ENCODE data around the gene NPAS2.

The NPAS2 gene

DNA sequence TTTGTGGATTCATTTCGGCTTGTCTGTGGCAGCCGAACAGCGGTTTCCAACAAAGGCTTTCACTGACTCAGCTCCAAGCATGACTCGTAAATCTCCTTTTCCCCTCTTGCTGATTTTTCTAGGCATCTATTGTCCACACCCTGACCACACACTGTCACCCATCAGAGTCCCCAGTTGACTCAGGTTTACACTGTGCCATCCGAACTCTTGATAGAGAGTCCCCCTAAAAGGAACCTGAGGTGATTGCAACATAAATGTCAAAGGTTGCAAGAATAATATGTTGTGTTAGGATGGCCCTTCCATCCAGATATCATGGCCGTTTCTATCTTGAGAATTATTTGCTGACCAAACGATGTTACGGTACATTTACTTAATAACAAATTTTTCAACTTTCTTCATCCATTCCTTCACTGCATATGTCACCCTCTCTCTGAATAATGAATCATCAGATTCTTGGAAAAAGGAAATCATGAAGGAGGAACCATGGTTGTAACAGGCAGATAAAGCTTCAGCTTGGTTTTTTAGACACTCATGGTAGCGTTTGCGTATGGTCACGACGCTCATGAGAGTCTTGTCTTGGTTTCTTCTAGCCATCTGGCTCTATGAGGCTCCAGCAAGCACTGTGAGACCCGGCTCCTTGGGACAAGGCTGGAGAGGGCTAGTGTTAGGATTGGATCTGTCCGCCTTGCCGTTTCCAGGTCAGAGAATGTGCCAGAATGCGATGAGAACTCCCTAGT, 72.1 kb downstream of the NPAS2 start:
- peak; percentile 86 for DNase-seq (ENCODE audit: low read depth)

GRCh38 chr2:100893392-100894104, 73.6 kb downstream of the NPAS2 start:
- TF ChIP-seq CTCF (conservative IDR thresholded peaks at IDR 0.05; ENCODE audit: control insufficient read depth, insufficient read depth, low read depth, low read length): no peak
- no peak overlapping the region for H3K4me3 ChIP-seq (ENCODE audit: control insufficient read depth, low read depth, low read length)
- DNase-seq (ENCODE audit: low read depth): peak; percentile 57

More for the DNA sequence above, 72.1 kb downstream of the NPAS2 start:
- TF ChIP-seq CTCF (conservative IDR thresholded peaks at IDR 0.05; ENCODE audit: control insufficient read depth, insufficient read depth, low read depth, low read length): no peak
- no peak overlapping the region for H3K4me3 ChIP-seq (ENCODE audit: control insufficient read depth, low read depth, low read length)

- TF ChIP-seq CTCF (conservative IDR thresholded peaks at IDR 0.05; ENCODE audit: control insufficient read depth, insufficient read depth, low read depth, low read length): no peak
- no peak overlapping the region for H3K4me3 ChIP-seq (ENCODE audit: control insufficient read depth, low read depth, low read length)
- DNase-seq (ENCODE audit: low read depth): no peak
Observed at GRCh38 chr2:100894105-100894795, 74.3 kb downstream of the NPAS2 start.

DNA sequence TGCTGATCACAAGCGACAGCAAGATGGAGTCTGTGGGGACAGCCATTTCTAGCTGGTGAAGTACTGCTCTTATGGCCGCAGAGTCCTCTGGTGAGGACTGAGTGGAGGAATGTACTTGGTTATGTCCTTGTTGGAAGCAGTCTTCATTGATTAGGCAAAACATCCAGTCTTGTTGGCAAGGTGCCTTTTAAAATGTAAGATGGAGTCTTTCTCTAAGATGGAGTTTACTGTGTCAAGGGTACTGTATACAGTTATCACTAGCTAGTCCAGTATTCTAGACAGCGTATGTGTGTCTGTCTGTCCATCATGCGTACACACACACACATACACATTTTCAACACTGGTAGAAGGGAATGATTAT, 74.8 kb downstream of the NPAS2 start:
- TF ChIP-seq CTCF (conservative IDR thresholded peaks at IDR 0.05; ENCODE audit: control insufficient read depth, insufficient read depth, low read depth, low read length): no peak
- DNase-seq (ENCODE audit: low read depth): no peak
- H3K4me3 ChIP-seq (ENCODE audit: control insufficient read depth, low read depth, low read length): no peak overlapping the region

DNA sequence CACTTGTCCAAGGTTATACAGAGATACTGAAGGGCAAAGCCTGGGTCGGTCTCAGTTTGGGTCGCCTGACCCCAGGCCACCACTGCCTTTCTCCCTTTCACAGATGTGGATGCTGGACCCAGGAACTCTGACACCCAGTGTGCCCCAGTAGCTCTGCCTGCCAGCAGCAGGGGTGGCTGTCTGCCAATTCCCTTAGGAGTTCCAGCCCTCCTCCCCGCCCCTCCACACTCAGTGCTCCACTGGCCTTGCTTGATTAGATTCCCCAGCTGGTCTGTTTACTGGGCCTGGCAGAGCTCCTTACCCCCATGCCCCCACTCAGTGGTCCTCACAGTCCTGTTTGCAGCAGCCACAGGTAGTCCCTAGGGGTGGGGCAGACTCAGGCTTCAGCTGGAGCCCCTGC, 75.5 kb downstream of the NPAS2 start:
- H3K4me3 ChIP-seq (ENCODE audit: control insufficient read depth, low read depth, low read length): no peak overlapping the region
- TF ChIP-seq CTCF (conservative IDR thresholded peaks at IDR 0.05; ENCODE audit: control insufficient read depth, insufficient read depth, low read depth, low read length): no peak
- DNase-seq (ENCODE audit: low read depth): no peak

DNA sequence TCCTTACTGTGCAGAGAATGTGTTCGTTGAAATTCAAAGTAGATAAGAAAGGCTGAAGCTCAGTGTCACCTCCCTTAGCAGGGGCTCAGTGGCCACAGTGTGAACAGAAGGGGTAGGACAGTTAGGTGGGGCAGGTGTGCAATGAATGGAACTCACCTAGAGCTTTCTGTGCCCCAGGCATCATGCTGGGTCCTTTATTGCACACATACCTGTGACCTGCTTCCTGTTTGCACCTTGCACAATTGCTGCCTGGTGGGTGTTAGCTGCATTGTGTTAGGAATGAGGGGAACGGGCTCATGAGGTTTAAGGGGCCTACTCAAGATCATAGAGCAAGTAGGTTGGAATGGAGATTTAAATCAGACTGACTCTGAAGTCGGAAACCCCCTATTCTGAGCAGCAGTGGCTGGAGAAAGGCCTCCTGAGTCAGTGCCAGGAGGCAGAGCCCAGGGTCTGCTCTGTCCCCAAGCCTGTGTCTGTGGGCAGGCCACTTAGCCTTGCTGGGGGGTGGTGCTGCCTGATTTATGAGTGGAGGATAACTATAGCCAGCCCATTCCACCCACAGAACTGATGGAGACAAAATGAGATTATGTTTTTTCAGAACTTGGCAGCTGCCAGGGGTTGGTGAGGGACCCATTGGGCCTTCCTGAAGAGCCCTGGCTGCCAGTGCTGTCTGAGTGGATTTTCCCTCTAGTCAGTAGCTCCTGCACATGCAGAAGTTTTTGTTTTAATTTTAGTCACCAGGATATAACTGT, 76.2 kb downstream of the NPAS2 start:
- TF ChIP-seq CTCF (conservative IDR thresholded peaks at IDR 0.05; ENCODE audit: control insufficient read depth, insufficient read depth, low read depth, low read length): no peak
- no peak for DNase-seq (ENCODE audit: low read depth)
- H3K4me3 ChIP-seq (ENCODE audit: control insufficient read depth, low read depth, low read length): no peak overlapping the region
